ENCODE results near the gene SH3RF3.

Gene SH3RF3

DNA sequence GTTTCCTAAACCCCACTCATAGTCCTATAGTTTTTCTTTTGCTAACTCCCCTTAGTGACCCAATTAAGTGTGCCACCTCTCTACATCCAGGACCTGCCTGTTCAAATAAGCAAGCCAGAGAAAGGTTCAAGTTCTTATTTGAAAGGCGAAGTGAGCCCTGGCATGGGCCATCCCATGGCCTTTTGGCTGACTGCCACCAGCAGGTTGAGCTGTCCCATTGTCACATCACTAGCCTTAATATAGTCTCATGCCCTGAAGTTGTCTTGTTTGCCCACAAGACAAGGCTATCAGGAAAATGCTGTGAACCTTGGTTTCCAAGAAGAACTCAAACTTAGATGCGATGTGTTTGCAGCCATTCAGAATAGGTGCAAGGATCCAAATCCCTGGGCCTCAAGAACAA lies 158.8 kb downstream of the SH3RF3 start:
- no peaks in the 10 kb centered on the region for H3K36me3 ChIP-seq (ENCODE audit: control insufficient read depth, insufficient read depth, low read length)
- TF ChIP-seq, protein P1, sequence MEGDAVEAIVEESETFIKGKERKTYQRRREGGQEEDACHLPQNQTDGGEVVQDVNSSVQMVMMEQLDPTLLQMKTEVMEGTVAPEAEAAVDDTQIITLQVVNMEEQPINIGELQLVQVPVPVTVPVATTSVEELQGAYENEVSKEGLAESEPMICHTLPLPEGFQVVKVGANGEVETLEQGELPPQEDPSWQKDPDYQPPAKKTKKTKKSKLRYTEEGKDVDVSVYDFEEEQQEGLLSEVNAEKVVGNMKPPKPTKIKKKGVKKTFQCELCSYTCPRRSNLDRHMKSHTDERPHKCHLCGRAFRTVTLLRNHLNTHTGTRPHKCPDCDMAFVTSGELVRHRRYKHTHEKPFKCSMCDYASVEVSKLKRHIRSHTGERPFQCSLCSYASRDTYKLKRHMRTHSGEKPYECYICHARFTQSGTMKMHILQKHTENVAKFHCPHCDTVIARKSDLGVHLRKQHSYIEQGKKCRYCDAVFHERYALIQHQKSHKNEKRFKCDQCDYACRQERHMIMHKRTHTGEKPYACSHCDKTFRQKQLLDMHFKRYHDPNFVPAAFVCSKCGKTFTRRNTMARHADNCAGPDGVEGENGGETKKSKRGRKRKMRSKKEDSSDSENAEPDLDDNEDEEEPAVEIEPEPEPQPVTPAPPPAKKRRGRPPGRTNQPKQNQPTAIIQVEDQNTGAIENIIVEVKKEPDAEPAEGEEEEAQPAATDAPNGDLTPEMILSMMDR (IDR thresholded peaks at IDR 0.05; ENCODE audit: insufficient read depth, low read length, poor library complexity, severe bottlenecking), result no peak
- DNase-seq (ENCODE audit: extremely low read depth, insufficient read length), result no peak
- H3K27me3 ChIP-seq (replicated peaks; ENCODE audit: control insufficient read depth, insufficient read depth, low read length), result peaks cover 1% of the 10 kb centered on the region; the same call in 1 of the 2 replicates
- no peak overlapping the region for H3K4me3 ChIP-seq (replicated peaks; ENCODE audit: low read depth, low read length)

DNA sequence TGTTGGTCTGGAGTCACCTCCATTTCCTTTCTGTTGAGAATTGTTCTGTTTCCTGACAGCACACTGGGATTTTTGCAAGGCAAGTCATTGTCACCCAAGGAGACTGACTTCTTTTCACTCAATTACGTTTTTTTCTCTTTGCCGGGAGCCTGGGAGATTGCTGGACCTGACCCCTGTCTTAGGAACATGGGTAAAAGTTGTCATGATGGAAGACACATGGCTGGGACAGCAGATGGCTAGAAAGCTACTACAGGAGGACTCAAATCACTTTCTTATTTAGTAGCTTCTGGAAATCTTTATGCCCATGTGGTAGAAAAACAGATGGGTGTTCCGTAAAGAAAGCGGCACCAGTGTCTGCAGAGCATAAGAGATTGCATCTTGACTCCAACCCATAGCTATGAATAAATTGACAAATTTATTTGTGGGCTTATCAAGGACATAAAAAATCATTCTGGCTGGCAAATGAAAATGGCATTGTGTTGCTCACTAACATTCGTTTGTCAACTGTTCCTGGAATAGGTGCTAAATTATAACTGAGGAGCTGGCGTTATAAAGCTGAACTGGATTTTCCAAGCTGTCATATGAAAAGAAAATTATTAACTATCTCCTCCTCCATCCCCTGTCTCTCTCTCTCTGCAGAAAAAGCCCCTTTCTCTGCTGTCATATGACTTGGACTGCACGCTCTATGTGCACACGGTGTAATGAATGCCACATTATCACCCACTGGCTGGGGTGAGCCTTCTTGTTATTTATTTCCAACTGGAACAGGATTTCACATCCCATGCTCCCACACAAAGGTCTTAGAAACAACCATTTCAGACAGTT lies 159.8 kb downstream of the SH3RF3 start:
- no peak for DNase-seq (ENCODE audit: extremely low read depth, insufficient read length)
- Histone ChIP-seq H3K4me3 (replicated peaks; ENCODE audit: low read depth, low read length) (no peak overlapping the region), H3K27me3 (replicated peaks; ENCODE audit: control insufficient read depth, insufficient read depth, low read length) (no peaks in the 10 kb centered on the region; the same call in 1 of the 2 replicates), H3K36me3 (ENCODE audit: control insufficient read depth, insufficient read depth, low read length) (no peaks in the 10 kb centered on the region)
- TF ChIP-seq, protein P1 (IDR thresholded peaks at IDR 0.05; ENCODE audit: insufficient read depth, low read length, poor library complexity, severe bottlenecking), result no peak

DNA sequence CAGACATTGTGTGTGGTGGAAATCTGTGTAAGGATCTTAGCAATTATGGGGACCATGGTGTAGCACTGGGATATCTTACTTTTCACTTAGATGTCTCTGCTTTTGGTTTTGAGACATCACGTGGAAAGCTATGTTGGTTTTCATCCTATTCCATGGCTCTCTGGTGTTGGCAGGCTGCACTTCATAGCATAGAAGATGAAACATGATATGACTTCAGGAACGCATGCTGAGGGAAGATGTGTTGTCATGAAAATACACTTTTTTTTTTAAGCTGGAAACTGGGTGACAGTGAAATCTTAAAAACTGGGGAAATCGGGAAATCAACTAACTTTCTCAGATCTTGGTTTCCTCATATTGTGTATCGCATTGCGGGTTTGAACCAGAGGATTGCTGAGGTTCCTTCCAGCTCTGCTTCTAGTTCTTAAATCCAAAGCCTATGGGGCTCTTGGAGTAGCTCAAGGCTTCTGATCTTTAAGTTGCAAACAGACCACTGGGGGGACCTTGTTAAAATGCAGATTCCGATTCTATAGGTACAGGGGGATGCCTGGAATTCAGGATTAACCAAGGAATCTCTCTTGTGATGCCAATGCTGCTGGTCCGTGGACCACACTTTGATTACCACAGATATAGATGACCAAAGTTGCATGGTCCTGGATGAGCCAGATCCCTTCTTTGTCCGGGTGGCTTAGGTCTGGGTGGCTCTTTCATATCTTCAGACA lies 160.7 kb downstream of the SH3RF3 start:
- TF ChIP-seq, protein P1 (IDR thresholded peaks at IDR 0.05; ENCODE audit: insufficient read depth, low read length, poor library complexity, severe bottlenecking), result no peak
- Histone ChIP-seq H3K36me3 (ENCODE audit: control insufficient read depth, insufficient read depth, low read length) (no peaks in the 10 kb centered on the region), H3K27me3 (replicated peaks; ENCODE audit: control insufficient read depth, insufficient read depth, low read length) (no peaks in the 10 kb centered on the region; the same call in 1 of the 2 replicates), H3K4me3 (replicated peaks; ENCODE audit: low read depth, low read length) (no peak overlapping the region)
- no peak for DNase-seq (ENCODE audit: extremely low read depth, insufficient read length)

DNA sequence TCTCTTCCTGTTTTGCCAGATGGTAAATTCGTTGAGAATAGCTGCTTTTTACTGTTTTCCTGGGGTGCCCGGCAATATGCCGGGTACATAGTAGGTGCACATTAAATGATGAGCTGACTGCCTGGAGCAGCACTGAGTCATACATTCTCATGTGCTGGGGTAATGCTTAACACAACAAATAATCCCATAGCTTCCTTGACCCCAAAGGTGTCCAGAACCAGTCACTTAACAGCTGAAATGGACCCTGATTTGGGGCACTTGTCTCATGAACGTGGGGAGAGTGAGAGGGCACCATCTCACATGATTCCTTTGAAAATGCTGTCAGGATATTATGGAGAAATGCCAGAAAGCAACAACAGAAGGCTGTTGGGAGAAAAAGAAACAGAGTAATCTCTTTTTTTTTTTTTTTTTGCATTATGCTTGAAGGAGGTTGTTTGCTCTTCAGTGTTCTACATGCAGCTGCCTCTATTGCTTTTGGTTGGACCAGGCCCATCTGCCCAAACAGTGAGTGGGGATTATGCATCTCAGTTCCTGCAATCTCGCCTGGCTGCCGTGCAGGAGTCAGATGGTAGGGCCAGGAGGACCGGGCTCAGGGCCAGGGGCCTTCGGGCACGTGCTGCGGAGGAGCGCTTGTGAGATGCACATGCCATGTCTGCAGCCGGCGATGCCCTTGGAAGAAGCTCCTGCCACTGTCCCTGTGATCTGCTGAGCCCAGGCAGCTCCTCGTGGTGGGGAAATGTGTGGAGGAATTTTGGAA lies 162.1 kb downstream of the SH3RF3 start:
- no peaks in the 10 kb centered on the region; the same call in 1 of the 2 replicates for H3K27me3 ChIP-seq (replicated peaks; ENCODE audit: control insufficient read depth, insufficient read depth, low read length)
- no peak for DNase-seq (ENCODE audit: extremely low read depth, insufficient read length)
- TF ChIP-seq, protein P1 (IDR thresholded peaks at IDR 0.05; ENCODE audit: insufficient read depth, low read length, poor library complexity, severe bottlenecking), result no peak
- H3K4me3 ChIP-seq (replicated peaks; ENCODE audit: low read depth, low read length), result no peak overlapping the region
- no peaks in the 10 kb centered on the region for H3K36me3 ChIP-seq (ENCODE audit: control insufficient read depth, insufficient read depth, low read length)

DNA sequence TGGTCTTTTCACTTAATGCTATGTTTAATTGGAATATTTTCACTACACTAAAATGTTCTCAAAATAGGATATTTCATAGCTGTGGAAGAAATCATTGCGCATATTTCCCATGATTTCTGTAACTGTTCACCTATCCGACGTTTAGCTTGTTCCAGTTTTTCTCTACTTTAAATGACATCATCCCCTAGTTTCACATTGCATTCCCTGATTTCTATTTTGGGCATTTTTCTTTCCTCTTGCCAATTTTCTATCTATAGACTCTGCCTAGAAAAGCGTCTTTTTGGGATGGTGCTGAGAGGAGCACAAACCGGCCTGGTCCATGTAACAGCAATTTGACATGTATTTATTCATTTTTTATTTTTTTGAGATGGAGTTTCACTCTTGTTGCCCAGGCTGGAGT lies 163.4 kb downstream of the SH3RF3 start:
- DNase-seq (ENCODE audit: extremely low read depth, insufficient read length), result no peak
- TF ChIP-seq, protein P1 (IDR thresholded peaks at IDR 0.05; ENCODE audit: insufficient read depth, low read length, poor library complexity, severe bottlenecking), result no peak
- no peaks in the 10 kb centered on the region for H3K36me3 ChIP-seq (ENCODE audit: control insufficient read depth, insufficient read depth, low read length)
- no peaks in the 10 kb centered on the region; the same call in 1 of the 2 replicates for H3K27me3 ChIP-seq (replicated peaks; ENCODE audit: control insufficient read depth, insufficient read depth, low read length)
- no peak overlapping the region for H3K4me3 ChIP-seq (replicated peaks; ENCODE audit: low read depth, low read length)
